HUDEP-2 (cell line): ENCODE data around the gene LSM11.
A peak's percentile ranks its signal among the peaks of the same experiment; 100 is the strongest.
"Not testable (repeated sequence)": the region's sequence is repeated elsewhere in the genome, so short reads cannot be mapped to it uniquely, and the experiment has no call there.

ENCODE experiments used
- DNase-seq, 76 experiments: peaks; one replicate each; lab custom pipeline; 2025; ENCODE audit not compliant: unreplicated experiment in 76 of 76; lab: John Stamatoyannopoulos, UW

Gene LSM11

GRCh38 chr5:157743163-157744050 is at the start of gene LSM11:
Gene LSM11 (plus strand): TSS chr5:157743712. CDS start chr5:157743751, 39 bp downstream.
- peak in 74 of 76 experiments; percentile 4 to 92 (median 79) for DNase-seq

DNA sequence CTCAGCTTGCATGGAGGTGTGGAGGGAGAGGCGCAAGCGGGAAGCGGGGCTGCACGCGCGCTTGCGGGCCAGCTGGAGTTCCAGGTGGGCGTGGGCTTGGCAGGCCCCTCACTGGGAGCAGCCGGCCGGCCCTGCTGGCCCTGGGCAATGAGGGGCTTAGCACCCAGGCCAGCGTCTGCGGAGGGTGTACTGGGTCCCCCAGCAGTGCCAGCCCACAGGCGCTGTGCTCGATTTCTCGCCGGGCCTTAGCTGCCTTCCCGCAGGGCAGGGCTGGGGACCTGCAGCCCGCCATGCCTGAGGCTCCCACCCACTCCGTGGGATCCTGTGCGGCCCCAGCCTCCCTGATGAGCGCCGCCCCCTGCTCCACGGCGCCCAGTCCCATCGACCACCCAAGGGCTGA is 49.7 kb upstream of the LSM11 start:
- not testable (repeated sequence) for DNase-seq

DNA sequence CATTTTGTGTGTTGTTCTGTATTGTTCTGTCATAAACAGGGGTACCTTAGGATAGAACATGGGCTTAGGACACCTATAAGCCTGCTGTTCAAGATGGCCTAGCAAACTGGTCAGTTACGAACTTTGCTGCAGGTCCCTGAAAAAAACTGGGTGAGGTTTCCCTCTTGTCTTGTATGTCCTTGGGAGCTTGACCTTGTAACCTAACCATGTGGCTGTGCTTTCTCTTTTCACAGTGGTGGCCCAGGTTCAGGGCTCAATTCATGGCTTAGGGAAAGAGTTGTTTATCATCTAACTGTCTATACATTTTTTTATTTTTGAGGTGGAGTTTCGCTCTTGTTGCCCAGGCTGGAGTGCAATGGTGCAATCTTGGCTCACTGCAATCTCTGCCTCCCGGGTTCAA is 47.4 kb upstream of the LSM11 start:
- DNase-seq, result not testable (repeated sequence)

DNA sequence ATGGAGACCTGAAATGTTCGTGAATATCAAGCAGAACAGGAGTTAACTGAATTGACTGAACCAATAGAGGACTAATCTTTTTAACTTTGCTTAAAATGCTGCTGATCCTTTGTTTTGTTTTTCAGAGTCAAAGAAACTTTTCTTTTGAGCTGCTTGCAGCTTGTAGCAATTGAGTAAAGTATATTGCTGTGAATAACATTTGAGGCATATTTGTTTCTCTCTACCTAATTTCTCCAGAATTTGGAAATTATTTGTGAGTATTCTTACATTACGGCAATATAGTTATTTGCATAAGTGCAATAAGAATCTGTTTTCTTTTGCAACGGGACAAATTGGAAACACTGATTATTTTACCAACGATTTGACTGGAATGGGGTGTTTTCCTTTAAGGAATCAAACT is 44.8 kb upstream of the LSM11 start:
- not testable (repeated sequence) for DNase-seq

DNA sequence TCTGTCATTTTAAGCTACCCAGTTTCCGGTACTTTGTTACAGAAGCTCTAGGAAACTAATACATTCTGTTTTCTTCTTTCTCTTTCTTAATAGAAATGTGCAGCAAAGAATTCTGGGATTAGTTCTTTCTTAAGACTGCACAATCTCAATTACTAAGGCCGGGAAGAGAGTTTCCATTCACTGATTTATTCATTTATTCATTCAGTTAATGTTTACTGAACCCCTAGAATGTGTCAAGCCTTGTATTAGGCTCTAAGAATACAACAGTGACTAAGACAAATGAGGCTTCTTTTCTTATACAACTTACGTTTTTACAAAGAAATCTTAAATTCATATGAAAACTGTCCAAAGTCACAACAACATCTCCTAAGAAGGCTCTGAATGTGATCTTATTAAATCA is 39.8 kb upstream of the LSM11 start:
- no peak for DNase-seq

GRCh38 chr5:157708866-157709265 is 34.6 kb upstream of the LSM11 start:
- DNase-seq, result no peak

GRCh38 chr5:157709346-157709745 is 34.2 kb upstream of the LSM11 start:
- DNase-seq, result no peak

DNA sequence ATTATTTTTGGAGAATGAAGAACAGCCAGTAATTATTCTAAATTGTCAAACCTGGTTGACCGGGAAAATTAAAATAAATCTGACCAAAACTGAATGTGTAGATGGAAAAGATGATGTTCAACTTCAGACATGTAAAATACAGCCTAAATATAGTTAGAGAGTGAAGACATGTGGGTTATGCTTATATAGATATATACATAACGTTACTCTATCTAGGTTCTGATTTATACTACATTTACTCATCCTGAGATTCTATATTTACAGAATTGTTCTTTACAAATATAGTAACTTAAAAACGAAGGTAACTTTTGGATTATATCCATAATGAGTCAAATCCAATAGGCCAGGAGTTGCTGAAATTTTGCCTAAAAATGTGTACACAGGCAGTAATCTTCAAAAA is 33.1 kb upstream of the LSM11 start:
- DNase-seq, result no peak

DNA sequence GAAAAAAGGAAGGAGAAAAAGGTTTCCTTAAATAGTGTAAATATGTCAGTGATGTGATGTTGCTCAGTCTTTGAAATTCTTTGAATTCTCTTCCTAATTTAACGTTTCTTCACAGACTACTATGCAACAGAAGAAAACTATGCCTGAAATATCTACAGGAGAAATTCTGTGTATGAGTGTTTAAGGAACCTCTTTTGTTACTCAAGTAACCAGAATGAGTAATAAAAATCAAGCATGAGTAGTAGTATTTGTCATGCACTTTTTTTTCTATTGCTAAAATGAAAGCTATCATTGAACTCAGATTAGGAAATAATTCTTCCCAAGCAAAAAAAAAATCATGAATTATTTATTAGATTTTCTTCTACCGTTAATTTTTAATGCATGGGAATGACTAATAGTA is 32.6 kb upstream of the LSM11 start:
- DNase-seq, result no peak

DNA sequence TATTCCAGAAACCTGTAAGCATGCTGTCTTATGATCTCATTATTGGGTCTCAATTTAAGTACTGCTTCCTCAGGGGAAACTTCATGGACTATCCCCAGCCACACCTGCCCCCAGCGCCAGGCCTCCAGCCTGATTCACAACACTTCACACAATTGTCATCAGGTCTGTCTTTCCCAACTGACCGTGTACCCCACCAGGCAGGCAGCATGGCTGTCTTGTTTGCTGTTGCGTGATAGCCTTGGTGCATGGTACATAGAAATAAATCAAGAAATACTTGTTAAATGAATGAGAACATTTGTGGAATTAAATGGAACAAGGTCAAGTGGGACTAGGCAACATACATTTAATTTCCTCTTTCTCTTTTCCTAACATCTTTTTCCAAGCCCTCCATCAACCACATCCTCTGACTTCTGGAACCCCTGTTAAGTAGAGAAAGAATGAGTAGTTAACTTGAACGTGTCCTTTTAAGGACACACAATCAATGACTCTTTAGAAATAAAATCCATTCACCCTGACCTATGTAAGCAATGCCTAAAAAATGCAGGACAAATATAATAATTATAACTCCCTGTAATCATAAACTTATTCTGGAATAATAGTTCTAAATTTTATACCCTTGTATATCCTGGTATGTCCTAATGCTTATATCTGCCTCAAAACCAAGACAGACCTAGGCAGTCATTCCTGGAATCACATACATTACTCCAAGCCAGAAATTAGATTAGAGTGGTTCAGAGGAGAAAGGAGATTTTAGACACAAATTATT is 29.5 kb upstream of the LSM11 start:
- no peak for DNase-seq

GRCh38 chr5:157714596-157714864 is 29.0 kb upstream of the LSM11 start:
- DNase-seq, result no peak

DNA sequence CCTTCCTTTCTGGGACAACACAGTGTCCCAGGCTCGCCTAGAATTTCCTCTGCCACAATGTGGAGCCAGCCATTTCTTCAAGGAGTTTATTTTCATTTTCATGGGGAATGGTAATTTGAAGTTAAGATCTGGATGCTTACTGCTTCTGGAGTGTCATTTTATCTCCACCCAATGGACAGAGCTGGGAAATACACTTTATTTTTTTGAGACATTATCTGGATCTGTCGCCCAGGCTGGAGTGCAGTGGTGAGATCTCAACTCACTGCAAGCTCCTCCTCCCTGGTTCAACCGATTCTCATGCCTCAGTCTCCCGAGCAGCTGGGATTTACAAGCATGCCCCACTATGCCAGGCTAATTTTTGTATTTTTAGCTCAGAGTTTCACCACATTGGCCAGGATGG is 25.0 kb upstream of the LSM11 start:
- peak in 32 of 76 experiments; percentile 2 to 54 (median 22) for DNase-seq

GRCh38 chr5:157719245-157719644 is 24.3 kb upstream of the LSM11 start:
- no peak for DNase-seq

DNA sequence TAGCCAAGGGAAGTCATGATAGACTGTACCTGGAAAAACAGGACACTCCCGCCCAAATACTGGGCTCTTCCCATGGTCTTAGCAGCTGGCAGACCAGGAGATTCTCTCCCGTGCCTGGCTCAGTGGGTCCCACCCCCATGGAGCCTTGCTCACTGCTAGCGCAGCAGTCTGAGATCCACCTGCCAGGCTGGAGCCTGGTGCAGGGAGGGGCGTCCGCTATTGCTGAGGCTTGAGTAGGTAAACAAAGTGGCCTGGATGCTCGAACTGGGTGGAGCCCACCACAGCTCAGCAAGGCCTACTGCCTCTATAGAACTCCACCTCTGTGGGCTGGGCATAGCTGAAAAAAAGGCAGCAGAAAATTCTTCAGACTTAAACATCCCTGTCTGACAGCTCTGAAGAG is 22.4 kb upstream of the LSM11 start:
- DNase-seq, result no peak

DNA sequence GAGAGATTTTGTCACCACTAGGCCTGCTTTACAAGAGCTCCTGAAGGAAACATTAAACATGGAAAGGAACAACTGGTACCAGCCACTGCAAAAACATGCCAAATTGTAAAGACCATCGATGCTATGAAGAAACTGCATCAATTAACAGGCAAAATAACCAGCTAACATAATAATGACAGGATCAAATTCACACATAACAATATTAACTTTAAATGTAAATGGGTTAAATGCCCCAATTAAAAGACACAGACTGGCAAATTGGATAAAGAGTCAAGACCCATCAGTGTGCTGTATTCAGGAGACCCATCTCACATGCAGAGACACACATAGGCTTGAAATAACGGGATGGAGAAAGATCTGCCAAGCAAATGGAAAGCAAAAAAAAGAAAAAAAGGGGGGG is 20.6 kb upstream of the LSM11 start:
- not testable (repeated sequence) for DNase-seq

DNA sequence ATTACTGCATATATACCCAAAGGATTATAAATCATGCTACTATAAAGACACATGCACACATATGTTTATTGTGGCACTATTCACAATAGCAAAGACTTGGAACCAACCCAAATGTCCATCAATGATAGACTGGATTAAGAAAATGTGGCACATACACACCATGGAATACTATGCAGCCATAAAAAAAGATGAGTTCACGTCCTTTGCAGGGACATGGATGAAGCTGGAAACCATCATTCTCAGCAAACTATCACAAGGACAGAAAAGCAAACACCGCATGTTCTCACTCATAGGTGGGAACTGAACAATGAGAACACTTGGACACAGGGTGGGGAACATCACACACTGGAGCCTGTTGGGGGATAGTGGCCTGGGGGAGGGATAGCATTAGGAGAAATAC is 16.9 kb upstream of the LSM11 start:
- not testable (repeated sequence) for DNase-seq

DNA sequence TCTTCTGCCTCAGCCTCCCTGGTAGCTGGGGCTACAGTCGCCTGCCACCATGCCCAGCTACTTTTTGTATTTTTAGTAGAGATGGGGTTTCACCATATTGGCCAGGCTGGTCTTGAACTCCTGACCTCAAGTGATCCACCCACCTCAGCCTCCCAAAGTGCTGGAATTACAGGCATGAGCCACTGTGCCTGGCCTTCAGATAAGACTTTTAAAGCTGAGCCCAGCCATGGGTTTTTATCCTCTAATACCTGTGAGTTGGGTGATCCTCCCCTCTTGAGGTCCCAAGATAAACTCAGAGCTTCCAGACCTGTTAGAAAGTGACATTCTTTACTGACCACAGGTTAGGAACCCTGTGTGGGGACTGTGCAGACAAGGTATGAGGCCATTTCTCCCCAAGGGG is 15.7 kb upstream of the LSM11 start:
- not testable (repeated sequence) for DNase-seq

GRCh38 chr5:157729858-157730257 is 13.7 kb upstream of the LSM11 start:
- DNase-seq, result no peak

- DNase-seq, result no peak
These were observed 12.6 kb upstream of the LSM11 start for GRCh38 chr5:157730900-157731271.

DNA sequence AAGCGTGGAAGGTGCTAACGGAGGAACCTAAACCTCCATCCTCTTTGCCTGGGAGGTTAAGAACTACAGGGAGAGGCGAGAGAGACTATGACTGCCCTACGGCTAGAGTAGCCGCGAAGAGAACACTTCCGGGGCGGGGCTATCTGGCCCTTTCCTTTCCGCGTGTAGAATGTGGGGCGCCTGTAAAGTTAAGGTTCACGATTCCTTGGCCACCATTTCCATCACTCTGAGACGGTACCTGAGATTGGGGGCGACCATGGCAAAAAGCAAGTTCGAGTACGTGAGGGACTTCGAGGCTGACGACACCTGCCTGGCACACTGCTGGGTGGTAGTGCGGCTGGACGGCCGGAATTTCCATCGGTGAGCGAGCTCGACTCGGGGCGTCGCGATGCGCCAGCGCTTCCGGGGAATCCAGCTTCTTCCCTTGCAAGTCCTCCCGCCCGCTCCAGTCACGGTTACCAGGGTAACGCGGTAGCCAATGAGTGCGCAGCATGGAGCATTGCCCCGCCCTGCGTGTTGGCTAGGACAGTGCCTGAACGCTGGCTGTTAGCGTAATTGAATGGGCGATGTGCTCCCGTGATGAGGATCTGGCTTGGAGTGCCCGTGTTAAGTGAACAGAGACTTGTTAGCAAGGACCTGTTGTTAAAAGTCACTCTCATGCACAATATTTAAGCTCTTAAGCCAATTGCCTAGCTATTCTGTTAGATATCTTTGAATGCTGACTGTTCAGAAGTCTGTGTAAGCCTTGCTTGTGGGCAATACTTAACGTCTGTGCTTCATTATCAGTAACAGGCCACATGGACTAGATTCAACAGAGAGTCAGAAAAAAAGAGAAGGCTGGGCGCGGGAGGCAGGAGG is 12.0 kb upstream of the LSM11 start, which contains the start of gene THG1L:
Gene THG1L, plus strand, starts transcription at position 149 of the 858 bp plus-strand sequence. Its CDS starts 21 bp downstream, at position 170.
- peak; percentile 48 to 99 (median 97) for DNase-seq

GRCh38 chr5:157732130-157732514 is 11.4 kb upstream of the LSM11 start:
- peak in 2 of 76 experiments; percentile 23 to 31 for DNase-seq
